H1 (cell line): ENCODE results near the gene EN2. TPM values are rescaled to one million over a fixed set of nuclear protein-coding genes. Genes with fewer than 3 reads are reported as not detected.

Source experiments
- EZH2 ChIP-seq: fragments of 200-600 bp; sonication (generic); IDR thresholded peaks from 2 replicates; pipeline ENCODE4 v1.7.1; 2012; ENCODE audit warnings: low read depth, mild to moderate bottlenecking, moderate library complexity, low read length, inconsistent platforms; ENCODE audit not compliant: severe bottlenecking
- JUN ChIP-seq: IDR thresholded peaks from 2 replicates; pipeline ENCODE4 v1.6.1; 2011; ENCODE audit warnings: low read depth, mild to moderate bottlenecking, improper control_type of control experiment, low read length
- PHF8 ChIP-seq: fragments of 200-600 bp; sonication (generic); conservative IDR thresholded peaks from 2 replicates; pipeline ENCODE4 v1.7.1; 2012; ENCODE audit warnings: low read depth, mild to moderate bottlenecking, inconsistent platforms, low read length, moderate library complexity
- RBBP5 ChIP-seq: IDR thresholded peaks from 2 replicates; pipeline ENCODE4 v1.7.1; 2012; ENCODE audit warnings: low read depth, mild to moderate bottlenecking, inconsistent platforms, low read length, moderate library complexity, borderline replicate concordance
- SIN3A ChIP-seq, 2 experiments: IDR thresholded peaks in 1 of 2; conservative IDR thresholded peaks in 1 of 2; 2 replicates each; pipeline ENCODE4 v1.6.1; 2011 to 2012; ENCODE audit warnings: low read length in 2 of 2, improper control_type of control experiment in 1 of 2, low read depth in 1 of 2, mild to moderate bottlenecking in 1 of 2
- polyA plus RNA-seq, 7 experiments: library from polyadenylated mRNA; depleted of rRNA in 3 of 7; stranded (reverse) in 5 of 7; unstranded in 2 of 7; fragments of >200 nt in 5 of 7; fragments of 200-250 nt in 2 of 7; gene quantifications; 1 replicate in 5 of 7; 2 replicates in 1 of 7; 4 replicates in 1 of 7; pipeline versions ENCODE4 v1.2.1 to v1.2.3, GENCODE V29; 2011 to 2013; ENCODE audit warnings: missing spikeins in 2 of 7, mixed read lengths in 2 of 7
- total RNA-seq: library from RNA; stranded (reverse); fragmentation: NEBNext Ultra II Directional; extraction: Animal tissue kit (Norgen Biotek cat#: 25700); gene quantifications from 2 replicates; pipeline ENCODE4 v1.2.1, GENCODE V29; 2021

Gene EN2
- total and polyA plus RNA-seq, 2 of the 8 experiments (the other 6 are each of a cell fraction or from before 2014, with no cell fraction given) = not detected

DNA sequence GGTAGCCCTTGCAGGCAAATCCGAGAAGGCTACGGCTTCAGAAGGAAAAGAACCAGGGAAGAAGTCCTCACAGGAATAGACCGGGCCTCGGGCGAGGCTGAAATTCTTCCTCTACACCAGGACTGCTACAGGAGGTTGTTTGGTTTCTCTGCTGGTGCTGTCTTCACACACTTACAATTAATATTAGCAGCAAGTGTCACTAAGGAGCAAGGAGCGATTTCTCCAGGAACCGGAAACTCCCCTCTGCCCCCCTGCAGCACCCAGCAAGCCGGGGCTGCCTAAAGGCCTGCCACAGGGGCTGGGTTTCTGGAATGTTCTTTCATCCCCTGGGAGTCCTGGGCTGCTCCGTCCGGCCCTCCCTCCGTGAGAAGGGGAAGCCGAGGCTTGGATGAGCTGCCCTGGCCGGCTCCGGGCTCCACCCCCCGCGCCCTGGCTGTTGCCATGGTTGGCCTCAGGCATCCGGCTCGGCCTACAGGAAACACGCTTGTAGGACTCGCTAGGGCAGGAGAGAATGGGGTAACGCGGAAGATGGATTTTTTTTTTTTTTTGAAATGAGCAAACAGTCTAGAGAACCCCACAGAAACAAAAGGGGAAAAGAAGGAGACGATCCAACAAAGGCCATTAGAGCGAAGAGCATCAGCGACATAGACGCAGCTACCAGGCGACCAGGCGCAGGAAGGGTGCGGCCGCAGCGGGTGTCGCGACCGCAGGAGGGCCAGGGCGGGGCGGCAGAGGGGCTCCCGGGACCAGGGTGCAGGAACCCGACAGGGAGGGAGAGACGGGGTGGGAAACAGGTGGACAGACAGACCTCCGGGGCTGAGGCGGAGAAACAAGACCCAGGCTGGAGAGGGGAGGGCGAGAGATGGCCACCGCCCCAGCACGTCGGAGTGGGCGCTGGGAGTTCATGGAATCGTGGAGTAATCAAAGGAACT is 33.0 kb downstream of the EN2 start (continued):
- TF ChIP-seq SIN3A (conservative IDR thresholded peaks at IDR 0.05 in 1 of 2, IDR thresholded peaks at IDR 0.05 in 1 of 2; ENCODE audit: low read depth in 1 of 2, low read length in 2 of 2) (0 out of 4 replicates have a peak, but pooled peaks have one; percentile 20 to 35), JUN (no peak), PHF8 (no peak), RBBP5 (peak; percentile 26; the same call in 1 of the 2 replicates), EZH2 (peak; percentile 51)
- TF ChIP-seq, all 59 proteins: peak for 7
